Mammary epithelial cell (primary cell): Measurements from ENCODE around the gene MOB3B.

Source experiments
- EZH2 ChIP-seq: IDR thresholded peaks from 2 replicates; pipeline ENCODE4 v1.6.1; 2012; ENCODE audit warnings: low read length, inconsistent platforms, borderline replicate concordance
- TF ChIP-seq, protein P1 (sequence below), 2 donors: IDR thresholded peaks in 1 of 2; conservative IDR thresholded peaks in 1 of 2; 2 replicates each; pipeline ENCODE4 v1.5.1; 2011 to 2012; ENCODE audit warnings: inconsistent platforms in 2 of 2, low read length in 2 of 2, mild to moderate bottlenecking in 2 of 2, control low read depth in 1 of 2, low read depth in 1 of 2; ENCODE audit not compliant: insufficient read depth in 1 of 2; ENCODE audit errors: extremely low read depth in 1 of 2

GRCh38 chr9:27548055-27548741 lies 18.6 kb upstream of the MOB3B start:
- TF ChIP-seq, protein P1, sequence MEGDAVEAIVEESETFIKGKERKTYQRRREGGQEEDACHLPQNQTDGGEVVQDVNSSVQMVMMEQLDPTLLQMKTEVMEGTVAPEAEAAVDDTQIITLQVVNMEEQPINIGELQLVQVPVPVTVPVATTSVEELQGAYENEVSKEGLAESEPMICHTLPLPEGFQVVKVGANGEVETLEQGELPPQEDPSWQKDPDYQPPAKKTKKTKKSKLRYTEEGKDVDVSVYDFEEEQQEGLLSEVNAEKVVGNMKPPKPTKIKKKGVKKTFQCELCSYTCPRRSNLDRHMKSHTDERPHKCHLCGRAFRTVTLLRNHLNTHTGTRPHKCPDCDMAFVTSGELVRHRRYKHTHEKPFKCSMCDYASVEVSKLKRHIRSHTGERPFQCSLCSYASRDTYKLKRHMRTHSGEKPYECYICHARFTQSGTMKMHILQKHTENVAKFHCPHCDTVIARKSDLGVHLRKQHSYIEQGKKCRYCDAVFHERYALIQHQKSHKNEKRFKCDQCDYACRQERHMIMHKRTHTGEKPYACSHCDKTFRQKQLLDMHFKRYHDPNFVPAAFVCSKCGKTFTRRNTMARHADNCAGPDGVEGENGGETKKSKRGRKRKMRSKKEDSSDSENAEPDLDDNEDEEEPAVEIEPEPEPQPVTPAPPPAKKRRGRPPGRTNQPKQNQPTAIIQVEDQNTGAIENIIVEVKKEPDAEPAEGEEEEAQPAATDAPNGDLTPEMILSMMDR (conservative IDR thresholded peaks at IDR 0.05 in 1 of 2, IDR thresholded peaks at IDR 0.05 in 1 of 2; ENCODE audit: extremely low read depth in 1 of 2, insufficient read depth in 1 of 2, low read depth in 1 of 2, low read length in 2 of 2): peak; percentile 46 to 49
- TF ChIP-seq EZH2: no peak
